HG03139 (cell line): ENCODE results near the gene TLE6.
"Not testable (repeated sequence)": the region's sequence is repeated elsewhere in the genome, so short reads cannot be mapped to it uniquely, and the experiment has no call there.

Experiments used
- ATAC-seq: cut with Tn5 transposase; IDR thresholded peaks from one replicate; pipeline ENCODE4 v1.9.1; 2021; ENCODE audit not compliant: unreplicated experiment

Gene TLE6

DNA sequence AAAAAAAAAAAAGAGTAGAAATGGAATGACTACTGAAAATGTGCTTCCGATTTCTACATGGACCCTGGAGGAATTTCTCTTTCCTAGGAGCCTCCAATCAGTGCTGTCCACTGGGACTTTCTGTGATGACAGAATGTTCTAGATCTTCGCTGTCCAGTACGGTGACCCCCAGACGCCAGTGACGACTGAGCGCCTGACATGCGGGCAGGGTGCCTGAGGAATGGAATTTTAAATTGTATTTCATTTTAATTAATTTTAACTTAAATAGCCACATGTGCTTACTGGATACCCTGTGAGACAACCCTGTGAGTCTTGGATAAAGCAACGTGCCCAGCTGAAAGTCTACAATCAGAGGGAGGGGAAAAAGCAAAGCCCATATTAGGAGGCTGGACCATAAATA, 4.1 kb upstream of the TLE6 start:
- no peak for ATAC-seq

DNA sequence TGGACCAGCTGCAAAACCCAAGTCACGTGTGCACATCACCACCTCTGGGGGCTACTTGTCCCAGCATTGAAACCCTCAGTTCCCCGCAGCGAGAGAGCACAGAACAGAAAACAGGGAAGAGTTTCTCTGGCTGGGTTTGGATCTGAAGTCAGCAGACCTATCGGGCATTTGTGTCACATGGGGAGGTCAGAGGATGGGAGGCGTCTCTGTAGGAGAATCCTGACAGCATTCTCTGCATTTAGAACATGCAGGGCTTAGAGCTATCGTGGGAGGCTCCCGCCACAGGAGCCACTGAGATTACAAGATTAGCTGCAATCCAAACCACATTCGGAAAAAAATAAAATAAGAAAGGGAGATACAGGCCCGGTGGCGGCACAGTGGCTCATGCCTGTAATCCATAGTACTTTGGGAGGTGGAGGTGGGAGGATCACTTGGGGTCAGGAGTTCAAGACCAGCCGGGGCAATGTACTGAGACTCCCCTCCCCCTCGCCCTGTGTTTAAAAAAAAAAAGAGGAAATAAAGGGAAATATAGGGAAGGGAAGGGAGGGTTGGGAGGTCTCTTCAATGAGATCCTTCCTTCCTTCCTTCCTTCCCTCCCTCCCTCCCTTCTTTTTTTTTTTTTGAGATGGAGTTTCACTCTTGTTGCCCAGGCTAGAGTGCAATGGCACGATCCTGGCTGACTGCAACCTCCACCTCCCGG, 2.9 kb upstream of the TLE6 start:
- no peak for ATAC-seq

DNA sequence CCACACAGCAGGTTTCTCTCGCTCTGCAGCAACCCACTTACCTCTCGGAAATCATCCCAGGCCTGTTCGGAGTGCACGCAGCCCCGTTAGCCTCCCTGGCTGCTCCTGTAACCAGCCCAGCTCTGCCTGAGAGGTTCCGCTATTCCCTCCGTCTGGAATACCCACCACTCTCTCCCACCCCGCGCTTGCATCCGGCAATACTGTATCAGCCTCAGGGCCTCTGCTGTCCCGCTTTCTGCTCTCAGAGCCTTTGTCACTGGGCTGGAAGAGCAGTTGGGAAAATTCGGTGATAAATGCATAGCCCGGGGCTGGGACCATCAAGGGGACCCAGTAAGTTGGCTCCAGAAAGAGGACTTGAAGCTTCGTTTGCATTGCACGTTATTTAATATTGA, 759 bp upstream of the TLE6 start:
- ATAC-seq = no peak

DNA sequence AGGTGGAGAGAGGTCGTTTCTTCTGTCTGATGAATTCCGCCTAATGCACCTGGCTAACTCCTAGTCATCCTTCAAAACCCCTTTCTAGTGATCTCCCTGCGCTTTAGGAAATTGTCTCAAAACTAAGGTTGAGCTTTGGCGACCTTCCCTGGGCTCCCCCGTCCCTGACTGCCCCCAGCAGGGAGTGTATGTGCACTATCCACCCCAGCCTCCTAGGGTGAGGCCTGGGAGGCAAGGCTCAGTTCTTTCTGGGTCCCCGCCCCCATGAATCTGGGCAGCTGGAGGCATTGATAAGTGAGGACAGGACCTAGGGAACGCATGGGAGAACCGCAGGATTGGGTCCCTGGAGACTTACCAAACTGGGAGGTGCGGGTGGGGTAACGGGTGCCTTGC, 378 bp downstream of the TLE6 start:
- no peak for ATAC-seq

DNA sequence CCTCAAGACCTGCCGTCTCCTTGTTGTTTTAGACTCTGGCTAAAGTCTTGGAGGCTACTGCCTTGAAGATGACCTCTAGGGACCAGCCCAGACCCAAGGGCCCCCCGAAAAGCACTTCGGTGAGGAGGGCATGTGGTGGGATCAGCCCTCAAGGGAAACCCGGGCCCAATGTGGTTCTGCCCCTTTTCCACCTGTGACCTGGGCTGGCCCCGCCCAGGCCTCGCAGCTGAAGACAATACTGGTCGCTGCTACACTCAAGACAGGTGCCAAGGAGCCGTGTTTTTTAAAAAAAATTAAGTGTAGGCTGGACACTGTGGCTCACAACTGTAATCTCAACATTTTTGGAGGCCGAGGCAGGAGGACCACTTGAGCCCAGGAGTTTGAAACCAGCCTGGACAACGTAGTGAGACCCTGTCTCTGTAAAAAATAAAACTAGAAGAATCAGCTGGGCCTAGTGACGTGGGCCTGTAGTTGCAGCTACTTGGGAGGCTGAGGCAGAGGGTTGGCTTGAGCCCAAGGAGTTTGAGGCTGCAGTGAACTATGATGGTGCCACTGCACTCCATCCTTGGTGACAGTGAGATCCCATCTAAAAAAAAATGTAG, 903 bp downstream of the TLE6 start:
- ATAC-seq = no peak

DNA sequence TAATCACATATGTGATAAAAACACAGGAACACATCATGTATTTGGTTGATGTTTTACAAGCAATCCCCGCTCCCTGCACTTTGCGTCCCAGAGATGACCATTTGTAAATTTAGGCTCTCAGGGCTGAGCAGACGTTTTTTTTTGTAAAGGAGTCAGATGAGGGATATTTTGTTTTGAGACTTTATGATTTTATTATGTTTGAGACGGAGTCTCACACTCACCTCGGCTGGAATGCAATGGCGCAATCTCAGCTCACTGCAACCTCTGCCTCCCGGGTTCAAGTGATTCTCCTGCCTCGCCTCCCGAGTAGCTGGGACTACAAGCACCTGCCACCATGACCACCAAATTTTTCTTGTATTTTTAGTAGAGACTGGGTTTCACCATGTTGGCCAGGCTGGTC, 1.4 kb downstream of the TLE6 start:
- ATAC-seq = no peak

DNA sequence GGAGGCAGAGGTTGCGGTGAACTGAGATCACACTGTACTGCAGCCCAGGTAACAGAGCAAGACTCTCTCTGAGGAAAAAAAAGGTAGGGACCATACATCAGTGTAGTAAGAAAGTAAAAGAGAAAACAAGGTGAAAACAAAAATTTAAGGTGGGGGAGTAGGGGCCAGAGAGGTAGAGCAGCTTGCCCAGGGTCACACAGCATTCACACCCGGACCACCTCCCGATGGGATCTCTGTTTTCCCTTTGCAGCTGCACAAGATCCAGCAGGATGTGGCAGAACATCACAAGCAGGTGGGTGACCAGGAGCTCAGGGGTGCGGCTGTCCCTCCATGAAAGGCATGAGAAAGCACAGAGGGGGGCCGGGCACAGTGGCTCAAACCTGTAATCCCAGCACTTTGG, 4.5 kb downstream of the TLE6 start:
- ATAC-seq = no peak

DNA sequence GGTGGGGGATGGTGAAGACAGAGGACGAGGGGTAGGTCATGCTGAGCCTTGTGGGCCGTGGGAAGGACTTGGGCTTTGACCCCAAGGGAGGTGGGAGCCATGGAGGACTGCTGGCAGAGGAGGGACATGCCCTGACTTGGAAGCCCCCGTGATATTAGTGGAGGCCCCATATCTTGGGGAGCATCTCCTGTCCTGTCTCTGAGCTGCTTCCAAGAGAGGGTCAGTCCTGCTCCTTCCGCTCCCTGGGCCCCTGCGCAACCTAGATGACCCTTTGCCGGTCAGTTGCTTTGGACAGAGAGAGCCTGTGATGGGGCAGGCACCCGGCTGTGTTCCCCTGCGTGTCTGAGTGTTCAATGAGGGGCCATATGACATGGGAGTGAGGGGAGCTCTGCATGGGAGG, 5.2 kb downstream of the TLE6 start:
- ATAC-seq = no peak

DNA sequence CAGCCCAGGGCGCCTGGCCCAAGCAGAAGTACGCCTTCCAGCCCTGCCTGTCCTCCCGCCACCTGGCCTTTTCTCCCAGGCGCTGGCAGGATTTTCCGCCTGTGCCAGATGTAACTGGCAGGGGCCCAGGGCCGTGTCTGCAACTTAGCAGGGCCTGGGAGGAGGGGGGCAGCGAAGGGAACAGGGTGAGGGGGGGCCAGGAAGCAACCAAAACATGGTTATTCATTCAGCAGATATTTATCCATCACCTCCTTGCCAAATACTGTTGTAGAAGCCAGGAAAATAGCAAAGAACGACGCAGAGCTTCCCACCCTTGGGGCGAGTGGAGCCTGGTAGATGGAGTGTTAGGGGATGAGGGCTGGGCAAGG, 5.6 kb downstream of the TLE6 start:
- ATAC-seq = no peak

DNA sequence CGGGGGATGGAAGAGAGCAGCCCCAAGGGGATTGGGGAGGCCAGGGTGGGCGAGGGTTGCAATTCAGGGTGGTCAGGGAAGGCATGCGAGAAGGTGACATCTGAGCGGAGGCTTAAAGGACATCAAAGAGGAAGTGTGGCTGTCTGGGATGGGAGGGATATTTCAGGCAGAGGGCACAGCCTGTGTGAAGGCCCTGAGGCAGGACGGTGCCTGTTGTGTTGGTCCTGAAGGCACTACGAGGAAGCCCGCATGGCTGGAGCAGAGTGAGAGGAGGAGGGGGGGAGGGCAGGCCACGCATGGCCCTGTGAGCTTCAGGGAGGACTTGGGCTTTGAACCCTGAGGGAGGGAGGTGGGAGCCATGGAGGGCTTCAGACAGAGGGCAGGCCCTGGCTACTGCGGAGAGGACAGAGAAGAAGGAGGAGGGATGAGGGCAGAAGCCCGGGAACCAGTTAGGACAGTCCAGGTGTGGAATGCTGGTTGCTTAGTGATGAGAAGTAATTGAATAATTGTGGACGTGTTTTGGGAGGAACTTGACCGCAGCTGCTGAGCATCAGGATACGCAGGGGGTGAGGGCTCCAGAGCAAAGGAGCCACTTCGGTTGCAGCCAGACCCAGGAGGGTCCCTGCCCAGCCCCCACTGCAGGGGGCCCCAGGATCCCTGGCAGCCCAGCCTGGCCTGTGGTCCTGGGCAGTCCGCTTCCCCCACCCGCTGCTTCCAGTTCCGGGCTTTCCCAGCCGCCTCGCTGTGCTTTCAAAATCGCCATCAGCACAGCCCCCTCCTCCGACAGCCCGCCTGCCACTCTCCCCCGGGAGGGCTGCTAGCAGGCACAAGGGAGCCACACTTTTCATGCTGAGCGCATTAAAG, 6.2 kb downstream of the TLE6 start:
- no peak for ATAC-seq

DNA sequence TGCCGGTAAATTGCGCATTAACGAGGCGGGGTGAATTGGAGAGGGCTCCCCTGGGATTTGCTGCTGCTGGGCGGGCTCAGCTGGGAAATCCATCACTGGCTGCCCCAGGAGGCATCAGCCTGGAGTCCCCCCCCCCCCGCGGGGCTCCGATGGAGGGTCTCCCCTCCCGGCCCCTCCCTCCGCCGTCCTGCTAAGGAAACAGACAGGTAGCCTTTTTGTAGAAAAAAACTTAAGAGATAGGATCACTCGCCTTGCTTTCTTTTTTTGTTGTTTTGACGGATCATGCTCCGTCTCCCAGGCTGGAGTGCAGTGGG, 6.8 kb downstream of the TLE6 start:
- no peak for ATAC-seq

DNA sequence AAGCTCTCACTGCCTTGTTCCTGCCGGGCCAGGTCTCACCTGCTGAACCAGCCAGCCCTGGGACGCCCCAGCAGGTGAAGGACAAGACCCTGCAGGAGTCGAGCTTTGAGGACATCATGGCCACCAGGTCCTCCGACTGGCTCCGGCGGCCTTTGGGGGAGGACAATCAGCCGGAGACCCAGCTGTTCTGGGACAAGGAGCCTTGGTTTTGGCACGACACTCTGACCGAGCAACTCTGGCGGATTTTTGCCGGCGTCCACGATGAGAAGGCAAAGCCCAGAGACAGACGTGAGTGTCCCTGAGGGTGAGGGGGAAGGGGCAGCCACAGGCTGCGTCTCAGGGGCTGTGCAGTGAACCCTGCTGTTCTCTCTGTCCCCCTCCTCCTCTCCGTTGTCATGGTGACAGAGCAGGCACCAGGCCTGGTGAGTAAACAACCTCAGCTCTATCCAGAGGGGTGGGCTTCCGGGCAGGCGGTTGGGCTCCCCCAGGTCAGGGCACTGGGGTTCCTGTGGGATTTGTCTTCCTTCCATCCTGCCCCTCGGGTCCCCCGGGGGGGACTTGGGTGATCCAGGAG, 9.7 kb downstream of the TLE6 start:
- no peak for ATAC-seq

DNA sequence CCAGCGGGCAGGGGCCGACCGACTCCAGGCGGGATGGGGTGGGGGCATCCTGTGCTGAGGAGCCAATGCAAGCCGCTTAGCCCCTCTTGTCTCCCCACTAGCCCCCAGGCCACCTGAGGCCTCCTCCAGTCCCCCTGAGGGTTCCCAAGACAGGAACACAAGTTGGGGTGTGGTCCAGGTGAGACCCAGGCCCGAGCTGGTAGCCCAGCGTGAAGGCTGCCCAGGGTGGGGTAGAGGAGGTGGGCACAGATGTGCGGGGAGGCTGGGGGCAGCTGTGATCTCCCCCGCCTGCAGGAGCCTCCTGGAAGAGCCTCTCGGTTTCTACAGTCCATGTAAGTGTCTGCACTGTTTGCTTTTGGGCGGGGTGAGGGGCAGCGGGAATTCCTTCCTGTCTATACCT, 10.4 kb downstream of the TLE6 start:
- no peak for ATAC-seq

DNA sequence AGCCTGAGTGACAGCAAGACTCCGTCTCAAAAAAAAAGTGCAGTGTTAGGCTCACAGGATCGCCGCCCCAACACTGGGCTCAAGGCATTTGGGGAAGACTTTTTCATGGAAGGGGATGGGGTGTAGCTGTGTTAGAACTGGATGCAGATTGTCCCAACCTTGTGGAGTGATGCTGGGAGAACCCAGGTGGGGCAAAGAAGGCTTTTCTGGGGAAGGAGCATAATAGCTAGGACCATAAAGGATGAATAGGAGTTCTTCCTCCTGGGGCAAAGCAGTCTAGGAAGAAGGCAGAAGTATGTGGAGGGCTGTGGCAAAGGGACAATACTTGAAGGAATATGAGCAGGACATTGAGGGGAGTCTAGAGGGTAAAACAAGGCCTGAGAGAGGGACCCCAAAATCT, 11.2 kb downstream of the TLE6 start:
- no peak for ATAC-seq

DNA sequence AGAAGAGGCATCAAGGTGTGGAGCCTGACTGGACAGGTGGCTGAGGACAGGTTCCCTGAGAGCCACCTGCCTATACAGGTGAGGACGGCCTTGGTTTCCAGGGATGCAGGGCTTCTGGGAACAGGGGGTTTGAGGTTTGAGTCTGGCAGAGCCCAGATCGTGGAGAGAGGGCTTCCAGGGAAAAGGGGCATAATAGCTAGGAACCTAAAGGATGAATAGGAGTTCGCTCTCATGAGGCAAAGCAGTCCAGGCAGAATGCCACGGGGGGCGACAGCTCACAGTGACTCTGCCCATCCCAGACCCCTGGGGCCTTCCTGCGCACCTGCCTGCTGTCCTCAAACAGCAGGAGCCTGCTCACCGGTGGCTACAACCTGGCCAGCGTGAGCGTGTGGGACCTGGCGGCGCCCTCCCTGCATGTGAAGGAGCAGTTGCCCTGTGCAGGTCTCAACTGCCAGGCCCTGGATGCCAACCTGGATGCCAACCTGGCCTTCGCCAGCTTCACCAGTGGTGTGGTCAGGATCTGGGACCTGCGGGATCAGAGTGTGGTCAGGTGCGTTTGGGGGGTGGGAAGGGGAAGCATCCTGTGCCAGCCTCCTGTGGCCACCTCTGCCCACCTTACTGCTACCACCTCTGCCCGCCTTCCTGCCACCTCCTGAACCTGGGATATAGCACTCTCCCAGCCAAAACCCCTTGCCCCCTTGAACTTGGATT, 12.0 kb downstream of the TLE6 start:
- ATAC-seq = no peak

DNA sequence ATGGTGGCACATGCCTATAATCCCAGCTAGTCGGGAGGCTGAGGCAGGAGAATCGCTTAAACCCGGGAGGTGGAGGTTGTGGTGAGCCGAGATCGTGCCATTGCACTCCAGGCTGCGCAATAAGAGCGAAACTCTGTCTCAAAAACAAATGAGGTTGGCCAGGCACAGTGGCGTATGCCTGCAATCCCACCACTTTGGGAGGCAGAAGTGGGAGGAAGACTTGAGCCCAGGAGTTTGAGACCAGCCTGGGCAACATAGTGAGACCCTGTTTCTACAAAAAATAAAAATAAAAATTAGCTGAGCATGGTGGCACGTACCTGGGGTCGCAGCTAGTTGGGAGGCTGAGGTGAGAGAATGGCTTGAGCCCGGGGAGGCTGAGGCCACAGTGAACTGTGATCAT, 15.0 kb downstream of the TLE6 start:
- ATAC-seq = not testable (repeated sequence)

DNA sequence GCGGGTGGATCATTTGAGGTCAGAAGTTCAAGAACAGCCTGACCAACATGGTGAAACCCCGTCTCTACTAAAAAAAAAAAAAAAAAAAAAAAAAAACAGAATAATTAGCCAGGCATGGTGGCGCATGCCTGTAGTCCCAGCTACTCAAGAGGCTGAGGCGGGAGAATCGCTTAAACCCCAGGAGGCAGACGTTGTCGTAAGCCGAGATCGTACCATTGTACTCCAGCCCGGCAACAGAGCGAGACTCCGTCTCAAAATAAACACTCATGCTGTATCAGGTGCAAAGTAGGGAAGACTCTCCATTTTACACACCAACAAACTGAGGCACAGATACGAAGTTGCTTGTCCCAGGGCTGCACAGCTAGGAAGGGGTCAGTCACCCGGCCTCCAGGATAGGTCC, 15.6 kb downstream of the TLE6 start:
- no peak for ATAC-seq

DNA sequence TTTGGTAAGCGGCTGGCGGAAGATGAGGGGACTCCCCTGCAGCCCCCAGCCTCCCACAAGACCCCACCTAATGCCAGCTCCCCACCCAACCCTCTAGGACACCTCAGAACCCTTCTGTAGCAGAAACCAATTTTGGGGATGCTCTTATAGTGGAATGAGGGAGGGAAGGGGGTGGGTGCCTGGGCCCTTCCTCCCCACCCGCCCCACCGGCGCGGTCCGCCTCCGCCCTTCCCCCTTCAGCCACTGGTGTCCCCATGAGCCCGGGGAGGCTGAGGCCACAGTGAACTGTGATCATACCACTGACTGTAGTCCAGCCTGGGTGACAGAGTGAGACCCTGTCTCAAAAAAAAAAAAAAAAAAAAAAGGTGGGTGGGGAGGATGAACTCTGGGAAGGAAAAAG, 16.2 kb downstream of the TLE6 start:
- ATAC-seq = no peak

DNA sequence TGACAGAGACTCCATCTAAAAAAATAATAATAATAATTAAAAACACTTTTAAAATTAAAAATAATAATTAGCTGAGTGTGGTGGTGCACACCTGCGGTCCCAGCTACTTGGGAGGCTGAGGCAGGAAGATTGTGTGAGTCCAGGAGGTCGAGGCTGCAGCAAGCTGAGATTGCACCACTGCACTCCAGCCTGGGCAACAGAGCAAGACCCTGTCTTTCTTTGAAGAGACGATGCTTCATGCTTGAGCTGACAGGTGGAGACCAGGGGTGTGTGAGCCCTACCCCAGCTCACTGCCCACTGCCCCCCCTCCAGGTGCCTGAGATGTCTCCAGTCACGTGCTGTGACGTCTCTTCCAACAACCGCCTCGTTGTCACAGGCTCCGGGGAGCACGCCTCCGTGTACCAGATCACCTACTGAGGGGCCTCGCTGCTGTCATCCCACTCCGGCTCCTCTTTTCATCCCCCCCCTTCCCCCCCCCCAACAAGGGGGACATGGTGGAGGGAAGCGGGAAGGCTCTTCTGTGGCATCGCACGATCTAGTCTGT, 17.3 kb downstream of the TLE6 start:
- ATAC-seq = no peak

DNA sequence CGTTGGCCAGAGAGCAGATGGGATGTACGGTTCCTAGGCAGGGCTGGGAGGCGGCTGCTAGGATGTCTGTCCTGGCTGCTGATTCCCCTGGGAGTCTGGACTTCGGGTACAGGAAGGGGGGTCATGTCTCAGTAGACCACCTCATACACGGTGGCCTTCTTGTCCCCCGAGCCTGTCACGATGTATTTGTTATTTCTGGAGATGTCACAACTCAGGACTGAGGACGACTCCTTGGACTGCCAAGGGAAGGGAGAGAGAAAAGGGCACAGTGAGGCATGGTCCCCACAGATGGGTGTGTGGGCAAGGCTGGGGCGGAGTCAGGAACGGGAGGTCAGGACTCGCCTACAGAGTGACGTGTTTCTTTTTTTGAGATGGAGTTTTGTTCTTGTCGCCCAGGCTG, 20.4 kb downstream of the TLE6 start:
- no peak for ATAC-seq

DNA sequence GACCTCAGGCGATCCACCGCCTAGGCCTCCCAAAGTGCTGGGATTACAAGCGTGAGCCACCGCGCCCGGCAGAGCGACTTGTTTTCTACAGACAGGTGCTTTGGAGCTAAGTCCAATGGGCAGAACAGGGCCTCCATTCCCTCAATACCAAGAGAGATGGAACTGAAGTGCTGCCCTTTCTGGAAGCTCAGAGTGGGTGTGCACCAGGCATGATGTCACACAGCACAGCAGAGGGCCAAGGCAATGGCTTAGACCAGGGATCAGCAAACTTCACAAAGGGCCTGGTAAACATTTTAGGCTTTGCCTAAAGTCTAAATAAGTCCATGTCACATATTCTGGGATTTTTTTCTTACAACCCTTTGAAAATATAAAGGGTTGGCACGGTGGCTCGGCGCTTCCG, 21.3 kb downstream of the TLE6 start:
- no peak for ATAC-seq
